ENCODE data around the gene CLDN1.
"Not testable (repeated sequence)": the region's sequence is repeated elsewhere in the genome, so short reads cannot be mapped to it uniquely, and the experiment has no call there.

CLDN1 gene

GRCh38 chr3:190291994-190292584 lies 30.2 kb downstream of the CLDN1 start:
- no peak for DNase-seq (ENCODE audit: low read depth)

DNA sequence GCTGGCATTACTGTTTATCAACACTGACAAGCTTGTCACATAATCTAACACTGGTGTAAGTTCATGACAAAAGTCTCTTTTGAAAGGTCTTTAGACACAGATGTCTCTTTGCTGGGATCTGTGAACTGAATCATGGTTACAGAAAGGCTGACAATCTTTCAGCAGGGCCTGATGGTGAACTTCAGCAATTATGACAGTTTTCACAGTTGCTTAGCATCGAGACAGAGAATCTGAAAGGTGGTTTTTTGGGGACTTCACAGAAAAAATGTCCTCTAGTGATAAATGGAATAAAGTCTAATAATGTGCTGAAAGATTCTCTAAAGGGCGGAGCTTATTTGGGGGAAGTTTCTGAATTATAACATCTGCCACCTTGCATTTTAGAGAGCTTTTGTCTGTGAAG lies 32.3 kb downstream of the CLDN1 start:
- no peak for DNase-seq (ENCODE audit: low read depth)

GRCh38 chr3:190288836-190289235 lies 33.4 kb downstream of the CLDN1 start:
- DNase-seq (ENCODE audit: low read depth): no peak

DNA sequence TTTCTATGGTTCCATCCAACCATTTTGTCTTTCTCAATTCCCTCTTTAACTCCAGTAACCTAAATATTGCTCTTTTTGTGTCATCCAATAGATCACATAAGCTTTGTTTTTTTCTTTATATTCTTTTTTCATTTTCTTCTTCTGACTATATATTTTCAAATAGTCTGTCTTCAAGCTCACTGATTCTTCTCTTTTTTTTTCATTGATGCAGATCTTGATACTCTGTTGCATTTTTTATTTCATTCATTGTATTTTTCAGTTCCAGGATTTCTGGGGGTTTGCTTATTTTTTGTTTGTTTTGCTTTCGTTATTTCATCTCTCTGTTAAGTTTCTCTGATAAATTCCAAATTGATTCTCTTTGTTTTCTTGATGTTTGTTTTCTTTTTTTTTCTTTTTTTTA lies 36.2 kb downstream of the CLDN1 start:
- DNase-seq (ENCODE audit: low read depth): no peak

DNA sequence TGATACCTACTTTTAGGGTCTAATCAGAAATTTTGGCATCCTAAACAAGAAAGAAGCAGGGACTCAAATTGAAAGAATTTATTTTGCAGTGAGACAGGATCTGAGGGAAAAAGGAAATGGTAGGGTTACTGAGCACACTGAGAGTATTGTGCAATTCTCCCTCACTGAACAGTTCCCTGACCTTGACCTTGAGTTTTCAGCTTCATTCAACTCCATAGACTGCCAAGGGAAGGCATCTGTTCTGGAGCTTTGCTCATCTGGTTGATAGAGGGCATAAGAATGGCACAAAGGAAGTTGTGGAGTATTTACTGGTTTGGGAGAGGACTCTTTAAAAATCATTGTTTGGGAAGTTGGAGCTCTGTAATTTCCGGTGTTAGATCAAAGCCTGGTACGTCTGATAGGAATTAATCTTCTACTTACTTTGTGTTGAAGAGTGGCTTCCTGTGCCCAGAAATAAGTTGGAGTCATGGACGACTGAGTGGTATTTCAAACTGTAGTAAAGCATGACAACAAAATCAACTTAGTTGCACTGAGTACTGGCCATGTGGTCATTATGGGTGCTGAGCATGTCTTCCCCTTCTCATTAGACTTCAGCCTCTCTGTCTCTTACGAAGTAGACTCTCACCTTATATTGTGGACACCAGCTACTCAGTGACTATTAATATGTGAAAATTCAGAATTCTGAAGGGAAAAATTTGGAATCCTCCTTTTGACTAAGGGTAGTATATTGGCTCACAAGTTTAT lies 40.8 kb downstream of the CLDN1 start:
- DNase-seq (ENCODE audit: low read depth): no peak

GRCh38 chr3:190279690-190280089 lies 42.6 kb downstream of the CLDN1 start:
- no peak for DNase-seq (ENCODE audit: low read depth)

GRCh38 chr3:190272747-190273146 lies 49.5 kb downstream of the CLDN1 start:
- no peak for DNase-seq (ENCODE audit: low read depth)

GRCh38 chr3:190269101-190269500 lies 53.1 kb downstream of the CLDN1 start:
- no peak for DNase-seq (ENCODE audit: low read depth)

DNA sequence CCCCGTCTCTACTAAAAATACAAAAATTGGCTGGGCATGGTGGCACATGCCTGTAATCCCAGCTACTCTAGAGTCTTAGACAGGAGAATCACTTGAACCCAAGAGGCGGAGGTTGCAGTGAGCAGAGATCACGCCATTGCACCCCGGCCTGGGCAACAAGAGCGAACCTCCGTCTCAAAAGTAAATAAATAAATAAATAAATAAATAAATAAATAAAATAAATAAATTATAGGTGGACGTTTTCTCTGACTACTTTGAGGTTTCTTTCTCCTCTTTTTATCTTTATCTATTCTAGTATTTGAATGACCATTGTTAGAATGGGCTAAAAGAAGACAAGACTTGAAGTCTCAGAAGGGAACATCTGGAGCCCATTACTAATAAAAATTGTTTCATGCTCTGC lies 54.8 kb downstream of the CLDN1 start:
- DNase-seq (ENCODE audit: low read depth): not testable (repeated sequence)

DNA sequence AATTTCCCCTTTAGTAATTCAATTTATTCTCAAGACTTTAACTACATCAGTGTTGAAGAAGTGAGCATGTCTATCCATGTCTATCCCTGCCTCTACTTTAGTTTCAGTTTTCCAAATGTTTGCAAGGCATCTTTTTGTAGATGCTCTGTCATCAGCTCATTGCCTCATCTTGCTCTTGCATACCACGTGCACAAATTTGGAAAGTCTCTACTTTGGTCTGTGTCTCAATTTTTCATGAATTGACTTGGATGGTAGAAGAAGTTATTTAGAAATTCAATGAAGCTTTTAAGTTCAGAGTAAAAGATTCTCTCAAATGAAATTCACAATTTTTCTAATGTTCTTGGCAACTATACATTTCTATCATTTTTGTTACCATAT lies 55.3 kb downstream of the CLDN1 start:
- DNase-seq (ENCODE audit: low read depth): no peak

DNA sequence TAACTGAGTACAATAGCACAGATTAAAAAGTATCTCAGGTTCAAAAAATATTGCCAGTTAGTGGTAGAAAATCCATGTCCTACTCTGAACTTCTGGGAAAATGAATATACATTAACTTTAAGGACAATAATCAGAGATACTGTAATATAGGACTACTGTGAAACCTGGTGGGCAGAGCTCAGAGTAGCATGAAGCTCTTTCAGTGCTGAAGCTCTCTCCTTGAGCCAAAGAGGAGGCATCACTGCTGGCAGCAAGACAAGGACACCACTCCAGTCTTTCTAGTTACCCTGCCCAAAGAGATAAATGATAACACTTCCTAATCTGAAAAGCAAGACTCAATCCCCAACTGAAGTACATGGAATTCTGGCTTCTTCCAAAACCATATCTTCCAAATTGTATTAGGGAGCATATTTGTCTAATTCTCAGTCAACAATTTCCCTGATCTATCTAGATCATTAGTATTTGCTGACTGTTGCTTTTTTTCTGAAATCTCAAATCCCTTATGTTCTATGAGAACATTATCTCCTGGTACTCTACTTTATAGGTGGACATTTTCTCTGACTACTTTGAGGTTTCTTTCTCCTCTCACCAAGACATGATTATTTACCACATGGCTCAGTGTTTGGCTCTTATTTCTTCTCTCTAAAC lies 55.9 kb downstream of the CLDN1 start:
- DNase-seq (ENCODE audit: low read depth): no peak

DNA sequence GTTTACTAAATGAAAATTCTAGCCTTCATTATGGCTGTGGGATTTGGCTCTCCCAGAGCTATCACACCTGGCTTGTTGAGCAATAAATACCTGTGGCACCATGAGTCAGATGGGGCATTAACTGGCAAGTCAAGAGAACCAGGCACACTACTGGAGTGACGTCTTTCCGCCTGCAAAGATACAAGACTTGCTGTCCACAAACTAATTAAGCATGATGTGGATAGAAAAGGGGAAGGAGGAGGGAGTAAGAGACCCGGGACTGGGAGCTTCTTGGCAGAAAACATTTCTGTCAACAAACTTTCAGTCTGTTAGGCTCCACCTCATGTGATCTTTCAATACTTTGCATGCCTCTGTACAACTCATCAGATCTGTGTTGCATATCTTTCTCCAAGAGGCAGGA lies 56.5 kb downstream of the CLDN1 start:
- DNase-seq (ENCODE audit: low read depth): no peak

DNA sequence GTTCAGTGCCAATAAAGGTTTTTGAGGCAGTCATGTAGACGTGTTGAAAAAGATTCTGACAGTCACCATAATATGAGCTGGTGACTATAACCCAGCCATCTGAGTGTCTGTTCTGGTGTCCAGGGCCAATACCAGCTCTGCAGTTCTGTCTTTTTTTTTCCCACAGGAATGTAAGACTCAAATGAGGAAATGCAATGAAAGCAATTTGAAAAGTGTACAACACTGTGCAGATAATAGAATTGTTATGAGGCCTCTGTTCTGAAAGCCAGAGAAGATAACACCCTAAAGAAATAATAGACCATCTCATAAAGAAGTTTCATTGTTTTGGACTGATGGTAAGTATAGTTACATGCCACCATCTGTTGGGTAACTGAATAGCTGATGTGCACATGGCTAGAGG lies 57.1 kb downstream of the CLDN1 start:
- no peak for DNase-seq (ENCODE audit: low read depth)

DNA sequence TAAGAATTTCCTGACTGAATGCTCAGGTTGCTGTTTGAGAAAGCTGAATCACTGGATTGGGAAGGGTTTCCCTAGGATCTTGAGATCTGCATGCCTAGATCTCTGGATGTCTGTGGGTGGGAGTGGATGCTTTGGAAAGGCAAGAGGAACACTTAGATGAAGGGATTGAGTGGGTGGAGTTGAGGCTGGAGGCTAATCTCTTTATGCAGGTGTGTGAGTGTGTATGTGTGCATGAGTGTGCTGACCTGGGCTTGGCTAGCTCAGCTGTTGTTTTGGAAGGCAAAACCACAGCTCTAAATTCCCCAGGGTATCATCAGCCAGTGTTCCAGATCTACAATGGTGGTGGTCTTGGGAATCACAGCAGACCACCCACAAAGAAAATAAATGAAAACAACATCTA lies 60.5 kb downstream of the CLDN1 start:
- no peak for DNase-seq (ENCODE audit: low read depth)

DNA sequence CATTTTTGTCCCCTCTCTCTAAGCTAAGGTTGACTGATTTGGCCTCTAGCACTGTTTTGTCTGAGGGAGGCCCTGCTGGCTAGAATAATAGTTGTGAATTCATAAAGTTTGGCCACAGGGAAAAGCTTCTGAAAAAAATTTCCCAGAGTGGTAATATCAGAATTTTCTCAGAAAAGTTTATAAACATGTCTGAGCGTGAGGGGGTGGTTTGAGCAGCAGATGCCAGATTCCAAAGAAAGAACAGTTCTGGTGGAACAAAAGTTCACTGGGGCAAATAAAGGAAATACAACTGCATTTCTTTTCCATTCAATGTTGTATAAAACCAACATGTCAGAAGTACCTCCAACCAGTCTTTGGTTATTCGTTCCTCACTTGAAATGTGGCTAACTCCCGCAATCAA lies 61.2 kb downstream of the CLDN1 start:
- no peak for DNase-seq (ENCODE audit: low read depth)

GRCh38 chr3:190260301-190260700 lies 61.9 kb downstream of the CLDN1 start:
- DNase-seq (ENCODE audit: low read depth): no peak

- DNase-seq (ENCODE audit: low read depth): no peak
Observed at GRCh38 chr3:190258634-190259033, 63.6 kb downstream of the CLDN1 start.
